ENCODE measurements around the gene SDK1. TPM values are rescaled to one million over a fixed set of nuclear protein-coding genes. Genes with fewer than 3 reads are reported as not detected.

The SDK1 gene
- total and polyA plus RNA-seq, 2 donors (not counting 3 experiments of a cell fraction or from before 2014, with no cell fraction given) = 1.6 to 3.9 TPM

- dilution Hi-C loops (cut with MboI; ENCODE audit: extremely low pct_ligation_motif_present, low sequenced_read_pairs) = no loop called here
- Histone ChIP-seq H3K4me2 (ENCODE audit: insufficient read depth, low read length) (no peak overlapping the region), H2AFZ (ENCODE audit: low read depth, low read length) (no peak overlapping the region), H3K4me3 (replicated peaks in 1 of 3; ENCODE audit: insufficient read depth in 1 of 3, low read depth in 1 of 3, low read length in 3 of 3) (no peak overlapping the region), H3K9ac (replicated peaks; ENCODE audit: extremely low read depth, insufficient read depth, low read length) (no peak overlapping the region), H3K9me1 (replicated peaks; ENCODE audit: control insufficient read depth, extremely low read depth, insufficient read depth, low read length) (no peaks in the 10 kb centered on the region), H3K27me3 (ENCODE audit: control insufficient read depth in 2 of 2, insufficient read depth in 2 of 2, low read length in 2 of 2) (no peaks in the 10 kb centered on the region), H3K9me3 (replicated peaks; ENCODE audit: control insufficient read depth, insufficient read depth, low read length) (no peaks in the 10 kb centered on the region), H3K79me2 (ENCODE audit: control insufficient read depth, insufficient read depth, low read length) (no peaks in the 10 kb centered on the region), H4K20me1 (replicated peaks; ENCODE audit: control insufficient read depth, extremely low read depth, insufficient read depth, low read length) (no peaks in the 10 kb centered on the region), H3K27ac (ENCODE audit: insufficient read depth, low read depth, low read length) (no peak overlapping the region), H3K4me1 (ENCODE audit: control insufficient read depth, extremely low read depth, insufficient read depth, low read length) (no peaks in the 10 kb centered on the region), H3K36me3 (ENCODE audit: control insufficient read depth in 2 of 2, extremely low read depth in 1 of 2, insufficient read depth in 2 of 2, low read length in 2 of 2) (no peaks in the 10 kb centered on the region)
- DNase-seq (ENCODE audit: low read depth, low spot score) = no peak
- ChIA-PET POLR2A (no interaction called here), CTCF (no interaction called here)
- no TSS peak for BruUV-seq (replicated peaks)
- intact Hi-C loops (cut with micrococcal nuclease) = no loop called here
- no peak for FAIRE-seq
- TF ChIP-seq JUN (IDR thresholded peaks at IDR 0.05; ENCODE audit: borderline replicate concordance, insufficient read depth, insufficient read length, low read depth) = no peak
- no peak for TF ChIP-seq MYC (IDR thresholded peaks at IDR 0.05; ENCODE audit: low read depth, low read length)
- no peak for TF ChIP-seq GATA2 (IDR thresholded peaks at IDR 0.05; ENCODE audit: insufficient read depth, insufficient read length, low read depth, low read length)
- TF ChIP-seq CTCF (IDR thresholded peaks at IDR 0.05; ENCODE audit: extremely low read depth in 1 of 2, insufficient read depth in 1 of 2, low read depth in 1 of 2, low read length in 2 of 2) = no peak
- no peak for TF ChIP-seq POLR2AphosphoS5 (IDR thresholded peaks at IDR 0.05; ENCODE audit: insufficient read depth, low read depth, low read length)
- no peak for TF ChIP-seq MAX (IDR thresholded peaks at IDR 0.05; ENCODE audit: insufficient read depth, insufficient read length)
- TF ChIP-seq FOS (IDR thresholded peaks at IDR 0.05; ENCODE audit: borderline replicate concordance, insufficient read depth, low read length) = no peak
- TF ChIP-seq EZH2 (IDR thresholded peaks at IDR 0.05; ENCODE audit: borderline replicate concordance, low read depth, low read length, severe bottlenecking) = no peak
- no peak for TF ChIP-seq POLR2A (IDR thresholded peaks at IDR 0.05; ENCODE audit: low read depth, low read length)
Observed at GRCh38 chr7:4024806-4025205, 723.8 kb downstream of the SDK1 start.

Measured in endothelial cell of umbilical vein (primary cell).